Measurements from ENCODE around the gene SLC43A2.

The SLC43A2 gene

GRCh38 chr17:1651559-1651844 is 22.9 kb upstream of the SLC43A2 start:
- no peaks in the 10 kb centered on the region for H4K20me1 ChIP-seq (ENCODE audit: insufficient read depth, low read length)
- H3K4me3 ChIP-seq (ENCODE audit: low read length) = no peak overlapping the region
- no peak for DNase-seq
- peaks cover 10% of the 10 kb centered on the region for H3K4me1 ChIP-seq (ENCODE audit: low read length)
- no peaks in the 10 kb centered on the region for H3K27me3 ChIP-seq (replicated peaks; ENCODE audit: insufficient read depth, low read length)
- no peak overlapping the region for H3K9ac ChIP-seq (ENCODE audit: low read length)
- no peaks in the 10 kb centered on the region for H3K79me2 ChIP-seq (ENCODE audit: low read length)
- H3F3A ChIP-seq (ENCODE audit: insufficient read depth, low read length) = peaks cover 27% of the 10 kb centered on the region
- no peak overlapping the region for H3K27ac ChIP-seq (ENCODE audit: low read length)
- H2AFZ ChIP-seq (ENCODE audit: low read length) = no peak overlapping the region
- no peak overlapping the region for H3K4me2 ChIP-seq (ENCODE audit: low read depth, low read length)
- H3K9me2 ChIP-seq (replicated peaks; ENCODE audit: insufficient read depth, low read length) = no peaks in the 10 kb centered on the region
- TF ChIP-seq CTCF (IDR thresholded peaks at IDR 0.05; ENCODE audit: low read length) (no peak), EZH2 (optimal IDR thresholded peaks at IDR 0.05; ENCODE audit: low read depth, low read length) (no peak), EZH2phosphoT487 (IDR thresholded peaks at IDR 0.05; ENCODE audit: low read length) (no peak)
- H3K9me3 ChIP-seq (replicated peaks; ENCODE audit: insufficient read depth, low read length) = no peaks in the 10 kb centered on the region
- H3K36me3 ChIP-seq (replicated peaks; ENCODE audit: insufficient read depth, low read length) = peaks cover 3% of the 10 kb centered on the region

GRCh38 chr17:1650731-1651558 is 22.3 kb upstream of the SLC43A2 start:
- Histone ChIP-seq H3F3A (ENCODE audit: insufficient read depth, low read length) (peaks cover 27% of the 10 kb centered on the region), H4K20me1 (ENCODE audit: insufficient read depth, low read length) (no peaks in the 10 kb centered on the region), H3K4me2 (ENCODE audit: low read depth, low read length) (no peak overlapping the region; the same call in 1 of the 2 replicates), H3K79me2 (ENCODE audit: low read length) (no peaks in the 10 kb centered on the region), H3K27ac (ENCODE audit: low read length) (no peak overlapping the region), H3K9me3 (replicated peaks; ENCODE audit: insufficient read depth, low read length) (no peaks in the 10 kb centered on the region), H3K36me3 (replicated peaks; ENCODE audit: insufficient read depth, low read length) (peaks cover 3% of the 10 kb centered on the region), H3K9me2 (replicated peaks; ENCODE audit: insufficient read depth, low read length) (no peaks in the 10 kb centered on the region), H2AFZ (ENCODE audit: low read length) (no peak overlapping the region), H3K4me1 (ENCODE audit: low read length) (peaks cover 10% of the 10 kb centered on the region), H3K4me3 (ENCODE audit: low read length) (no peak overlapping the region), H3K27me3 (replicated peaks; ENCODE audit: insufficient read depth, low read length) (no peaks in the 10 kb centered on the region), H3K9ac (ENCODE audit: low read length) (no peak overlapping the region)
- DNase-seq = peak; percentile 5
- TF ChIP-seq CTCF (IDR thresholded peaks at IDR 0.05; ENCODE audit: low read length) (no peak), EZH2phosphoT487 (IDR thresholded peaks at IDR 0.05; ENCODE audit: low read length) (no peak), EZH2 (optimal IDR thresholded peaks at IDR 0.05; ENCODE audit: low read depth, low read length) (no peak)

- peak within 1 kb of the TSS; percentile 63; the same call in 1 of the 2 replicates for H3K27ac ChIP-seq (ENCODE audit: low read length)
- peak within 1 kb of the TSS; percentile 42; the same call in 1 of the 2 replicates for H3K9ac ChIP-seq (ENCODE audit: low read length)
- H2AFZ ChIP-seq (ENCODE audit: low read length) = peak within 1 kb of the TSS; percentile 94
- no peaks in the 10 kb centered on the region for H3K9me2 ChIP-seq (replicated peaks; ENCODE audit: insufficient read depth, low read length)
- H3K4me1 ChIP-seq (ENCODE audit: low read length) = peaks cover 10% of the 10 kb centered on the region
- H3F3A ChIP-seq (ENCODE audit: insufficient read depth, low read length) = peaks cover 27% of the 10 kb centered on the region
- H3K27me3 ChIP-seq (replicated peaks; ENCODE audit: insufficient read depth, low read length) = no peaks in the 10 kb centered on the region
- no peaks in the 10 kb centered on the region for H4K20me1 ChIP-seq (ENCODE audit: insufficient read depth, low read length)
- H3K9me3 ChIP-seq (replicated peaks; ENCODE audit: insufficient read depth, low read length) = no peaks in the 10 kb centered on the region
- H3K79me2 ChIP-seq (ENCODE audit: low read length) = no peaks in the 10 kb centered on the region
- TF ChIP-seq EZH2phosphoT487 (IDR thresholded peaks at IDR 0.05; ENCODE audit: low read length) (no peak), EZH2 (optimal IDR thresholded peaks at IDR 0.05; ENCODE audit: low read depth, low read length) (no peak), CTCF (IDR thresholded peaks at IDR 0.05; ENCODE audit: low read length) (no peak)
- peak within 1 kb of the TSS; percentile 99 for H3K4me2 ChIP-seq (ENCODE audit: low read depth, low read length)
- peak within 1 kb of the TSS; percentile 74 for H3K4me3 ChIP-seq (ENCODE audit: low read length)
- peak; percentile 43 for DNase-seq
- H3K36me3 ChIP-seq (replicated peaks; ENCODE audit: insufficient read depth, low read length) = no peaks in the 10 kb centered on the region; the same call in none of the 2 replicates
Measured at GRCh38 chr17:1649844-1650501, 21.3 kb upstream of the SLC43A2 start, which contains the start of gene RILP. RILP (minus strand) TSS chr17:1649866; CDS start chr17:1649804, 62 bp downstream.

Data from MM.1S (cell line).